ENCODE data around the gene DAB2IP. TPM values are rescaled to one million over a fixed set of nuclear protein-coding genes. Genes with fewer than 3 reads are reported as not detected.

DAB2IP gene
- polyA plus RNA-seq, 1 donor from 2014 or later = 17.3 TPM

GRCh38 chr9:121652021-121652837, 795 bp downstream of the DAB2IP start:
- Histone ChIP-seq H3F3A (ENCODE audit: insufficient read depth, low read length, poor library complexity, severe bottlenecking) (no peaks in the 10 kb centered on the region), H3K9ac (ENCODE audit: low read length) (no peak overlapping the region), H3K9me3 (ENCODE audit: low read length) (no peaks in the 10 kb centered on the region), H4K20me1 (ENCODE audit: insufficient read depth) (no peaks in the 10 kb centered on the region), H3K27me3 (ENCODE audit: insufficient read depth, low read depth, low read length) (peaks cover 17% of the 10 kb centered on the region), H3K27ac (ENCODE audit: low read length) (no peak overlapping the region), H3K79me2 (replicated peaks; ENCODE audit: insufficient read depth, low read length) (peaks cover 3% of the 10 kb centered on the region), H3K36me3 (ENCODE audit: insufficient read depth, low read length) (no peaks in the 10 kb centered on the region), H3K4me3 (ENCODE audit: low read length) (peak overlapping the region; percentile 62), H2AFZ (ENCODE audit: low read depth, low read length) (no peak overlapping the region), H3K9me2 (ENCODE audit: insufficient read depth, low read length) (no peaks in the 10 kb centered on the region), H3K4me2 (ENCODE audit: low read length) (no peak overlapping the region)
- TF ChIP-seq EP300 (conservative IDR thresholded peaks at IDR 0.05; ENCODE audit: poor library complexity, severe bottlenecking) (no peak), MXI1 (conservative IDR thresholded peaks at IDR 0.05; ENCODE audit: poor library complexity, severe bottlenecking) (no peak), CTCF (IDR thresholded peaks at IDR 0.05; ENCODE audit: poor library complexity, severe bottlenecking) (no peak), POLR2AphosphoS5 (IDR thresholded peaks at IDR 0.05) (no peak), TAF1 (IDR thresholded peaks at IDR 0.05; ENCODE audit: low read depth) (no peak), REST (IDR thresholded peaks at IDR 0.05; ENCODE audit: borderline replicate concordance) (no peak), SMC3 (conservative IDR thresholded peaks at IDR 0.05; ENCODE audit: poor library complexity) (no peak), EZH2 (IDR thresholded peaks at IDR 0.05; ENCODE audit: borderline replicate concordance, insufficient read depth, low read length, poor library complexity, severe bottlenecking) (no peak), RAD21 (conservative IDR thresholded peaks at IDR 0.05) (no peak)

- H3K79me2 ChIP-seq (replicated peaks; ENCODE audit: insufficient read depth, low read length) = peaks cover 3% of the 10 kb centered on the region
- no peaks in the 10 kb centered on the region for H3K36me3 ChIP-seq (ENCODE audit: insufficient read depth, low read length)
- H3K4me2 ChIP-seq (ENCODE audit: low read length) = no peak overlapping the region
- peaks cover 17% of the 10 kb centered on the region for H3K27me3 ChIP-seq (ENCODE audit: insufficient read depth, low read depth, low read length)
- H3K4me3 ChIP-seq (ENCODE audit: low read length) = peak overlapping the region; percentile 62
- no peak for TF ChIP-seq MXI1 (conservative IDR thresholded peaks at IDR 0.05; ENCODE audit: poor library complexity, severe bottlenecking)
- TF ChIP-seq POLR2AphosphoS5 (IDR thresholded peaks at IDR 0.05) = no peak
- TF ChIP-seq EP300 (conservative IDR thresholded peaks at IDR 0.05; ENCODE audit: poor library complexity, severe bottlenecking) = no peak
- no peak for TF ChIP-seq REST (IDR thresholded peaks at IDR 0.05; ENCODE audit: borderline replicate concordance)
- H4K20me1 ChIP-seq (ENCODE audit: insufficient read depth) = no peaks in the 10 kb centered on the region
- no peak overlapping the region for H2AFZ ChIP-seq (ENCODE audit: low read depth, low read length)
- H3K9me3 ChIP-seq (ENCODE audit: low read length) = no peaks in the 10 kb centered on the region
- H3K9ac ChIP-seq (ENCODE audit: low read length) = no peak overlapping the region
- no peaks in the 10 kb centered on the region for H3K9me2 ChIP-seq (ENCODE audit: insufficient read depth, low read length)
- H3F3A ChIP-seq (ENCODE audit: insufficient read depth, low read length, poor library complexity, severe bottlenecking) = no peaks in the 10 kb centered on the region
- no peak overlapping the region for H3K27ac ChIP-seq (ENCODE audit: low read length)
Observed at GRCh38 chr9:121652838-121653231, 1.4 kb downstream of the DAB2IP start.

Measured in neural cell (in vitro differentiated cells).